Skeletal muscle satellite cell (primary cell): ENCODE measurements around the gene ABCA8.

Source experiments
- H3K27me3 ChIP-seq: 2 replicates; pipeline ENCODE4 v1.7.0; 2013; ENCODE audit warnings: low read length; ENCODE audit not compliant: control insufficient read depth, insufficient read depth
- H3K36me3 ChIP-seq: 2 replicates; pipeline ENCODE4 v1.7.0; 2013; ENCODE audit warnings: mild to moderate bottlenecking, control low read depth, low read length; ENCODE audit not compliant: insufficient read depth
- H3K4me1 ChIP-seq: 2 replicates; pipeline ENCODE4 v1.7.0; 2013; ENCODE audit warnings: low read length; ENCODE audit not compliant: control insufficient read depth, insufficient read depth
- H3K4me2 ChIP-seq: 2 replicates; pipeline ENCODE4 v1.7.0; 2013; ENCODE audit warnings: mild to moderate bottlenecking, low read length
- H3K4me3 ChIP-seq: 2 replicates; pipeline ENCODE4 v1.7.0; 2013; ENCODE audit warnings: low read length
- H3K9ac ChIP-seq: 2 replicates; pipeline ENCODE4 v1.7.0; 2013; ENCODE audit warnings: mild to moderate bottlenecking, low read depth, low read length, moderate library complexity
- H3K9me3 ChIP-seq: replicated peaks from 2 replicates; pipeline ENCODE4 v1.7.0; 2013; ENCODE audit warnings: mild to moderate bottlenecking, control low read depth, low read length

The ABCA8 gene

GRCh38 chr17:68892658-68893057, 62.5 kb downstream of the ABCA8 start:
- H3K9me3 ChIP-seq = no peaks in the 10 kb centered on the region
- H3K4me2 ChIP-seq = no peak overlapping the region
- H3K27me3 ChIP-seq = no peaks in the 10 kb centered on the region
- H3K4me1 ChIP-seq = no peaks in the 10 kb centered on the region
- peaks cover 7% of the 10 kb centered on the region for H3K36me3 ChIP-seq
- no peak overlapping the region for H3K4me3 ChIP-seq
- no peak overlapping the region for H3K9ac ChIP-seq

- no peaks in the 10 kb centered on the region for H3K4me1 ChIP-seq
- H3K4me3 ChIP-seq = no peak overlapping the region
- peaks cover 6% of the 10 kb centered on the region for H3K36me3 ChIP-seq
- no peaks in the 10 kb centered on the region for H3K27me3 ChIP-seq
- H3K9ac ChIP-seq = no peak overlapping the region
- no peak overlapping the region for H3K4me2 ChIP-seq
- no peaks in the 10 kb centered on the region for H3K9me3 ChIP-seq
Measured at GRCh38 chr17:68892193-68892592, 63.0 kb downstream of the ABCA8 start.

DNA sequence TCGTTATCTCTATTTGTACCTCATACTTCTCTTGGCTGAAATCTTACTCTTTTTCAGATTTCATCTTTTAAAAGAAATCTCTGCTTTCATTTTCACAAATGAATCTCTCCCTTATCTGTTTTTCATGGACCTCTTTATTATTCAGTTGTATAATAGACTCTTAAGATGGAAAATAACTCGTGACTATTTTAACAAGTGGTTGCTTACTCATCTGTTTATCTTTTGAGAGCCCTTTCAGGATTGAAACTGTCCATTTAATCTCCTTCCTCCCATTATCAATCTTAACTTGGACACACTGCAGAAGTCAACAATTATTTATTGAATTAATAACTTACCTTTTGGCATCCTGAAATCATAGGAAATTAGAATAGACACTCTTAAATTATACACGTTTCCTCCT, 68.8 kb downstream of the ABCA8 start:
- Histone ChIP-seq H3K36me3 (peaks cover 28% of the 10 kb centered on the region), H3K4me1 (no peaks in the 10 kb centered on the region), H3K9me3 (no peaks in the 10 kb centered on the region), H3K4me2 (no peak overlapping the region), H3K27me3 (no peaks in the 10 kb centered on the region), H3K9ac (no peak overlapping the region), H3K4me3 (no peak overlapping the region)

- no peaks in the 10 kb centered on the region for H3K4me1 ChIP-seq
- H3K36me3 ChIP-seq = peaks cover 41% of the 10 kb centered on the region
- H3K9ac ChIP-seq = no peak overlapping the region
- H3K9me3 ChIP-seq = no peaks in the 10 kb centered on the region
- no peak overlapping the region for H3K4me2 ChIP-seq
- no peaks in the 10 kb centered on the region for H3K27me3 ChIP-seq
- no peak overlapping the region for H3K4me3 ChIP-seq
Measured at GRCh38 chr17:68884888-68885287, 70.3 kb downstream of the ABCA8 start.

- Histone ChIP-seq H3K4me2 (no peak overlapping the region), H3K4me3 (no peak overlapping the region), H3K36me3 (peaks cover 67% of the 10 kb centered on the region), H3K27me3 (no peaks in the 10 kb centered on the region), H3K9me3 (no peaks in the 10 kb centered on the region), H3K4me1 (no peaks in the 10 kb centered on the region), H3K9ac (no peak overlapping the region)
Measured at GRCh38 chr17:68878226-68878885, 76.8 kb downstream of the ABCA8 start.

DNA sequence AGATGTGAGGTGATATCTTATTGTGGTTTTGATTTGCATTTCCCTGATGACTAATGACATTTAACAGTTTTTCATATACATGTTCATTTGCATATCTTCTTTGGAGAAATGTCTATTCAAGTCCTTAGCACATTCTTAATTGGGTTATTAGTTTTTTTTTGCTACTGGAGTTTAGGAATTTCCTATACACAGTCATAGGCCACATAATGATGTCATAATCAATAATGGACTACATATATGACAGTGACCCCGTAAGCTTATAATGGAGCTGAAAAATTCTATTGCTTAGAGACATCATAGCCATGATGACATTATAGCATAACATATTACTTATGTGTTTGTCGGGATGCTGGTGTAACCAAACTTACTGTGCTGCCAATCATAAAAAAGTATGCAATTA, 83.7 kb downstream of the ABCA8 start:
- Histone ChIP-seq H3K4me2 (no peak overlapping the region), H3K27me3 (no peaks in the 10 kb centered on the region), H3K9me3 (no peaks in the 10 kb centered on the region), H3K4me1 (no peaks in the 10 kb centered on the region), H3K9ac (no peak overlapping the region), H3K36me3 (peaks cover 28% of the 10 kb centered on the region), H3K4me3 (no peak overlapping the region)

- Histone ChIP-seq H3K4me2 (no peak overlapping the region), H3K27me3 (no peaks in the 10 kb centered on the region), H3K36me3 (peaks cover 26% of the 10 kb centered on the region), H3K4me1 (no peaks in the 10 kb centered on the region), H3K4me3 (no peak overlapping the region), H3K9ac (no peak overlapping the region), H3K9me3 (no peaks in the 10 kb centered on the region)
Measured at GRCh38 chr17:68870976-68871375, 84.2 kb downstream of the ABCA8 start.

DNA sequence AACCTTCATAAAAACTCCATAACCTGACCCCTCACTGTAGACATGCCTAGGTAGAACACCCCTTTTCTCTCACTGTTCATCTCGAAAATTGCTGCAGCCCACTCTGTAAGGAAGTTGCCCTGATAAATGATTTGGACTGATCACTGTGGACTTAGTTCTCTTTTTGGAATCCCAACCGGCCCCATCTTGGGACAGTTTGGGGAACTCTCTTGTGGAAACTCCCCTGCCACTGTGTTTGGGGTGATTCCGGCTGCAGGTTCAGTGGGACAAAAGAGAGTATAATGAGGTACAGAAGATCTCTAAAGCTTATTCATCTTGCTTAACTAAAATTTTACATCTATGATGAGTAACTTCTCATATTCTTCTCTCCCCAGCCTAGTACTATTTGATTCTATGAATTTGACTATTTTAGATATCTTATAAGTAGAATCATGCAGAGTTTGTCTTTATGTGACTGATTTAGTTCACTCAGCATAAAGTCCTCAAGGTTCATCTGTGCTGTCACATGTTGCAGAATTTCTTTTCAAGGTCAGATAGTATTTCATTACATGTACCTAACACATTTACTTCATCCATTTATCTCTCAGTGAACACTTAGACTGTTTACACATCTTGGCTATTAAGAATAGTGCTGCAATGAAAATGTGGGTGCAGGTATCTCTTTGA, 84.9 kb downstream of the ABCA8 start:
- H3K4me1 ChIP-seq = no peaks in the 10 kb centered on the region
- no peaks in the 10 kb centered on the region for H3K9me3 ChIP-seq
- H3K4me2 ChIP-seq = no peak overlapping the region
- no peak overlapping the region for H3K4me3 ChIP-seq
- H3K36me3 ChIP-seq = peaks cover 19% of the 10 kb centered on the region
- H3K9ac ChIP-seq = no peak overlapping the region
- no peaks in the 10 kb centered on the region for H3K27me3 ChIP-seq

GRCh38 chr17:68868708-68869107, 86.5 kb downstream of the ABCA8 start:
- peaks cover 4% of the 10 kb centered on the region for H3K36me3 ChIP-seq
- H3K4me2 ChIP-seq = no peak overlapping the region
- H3K4me1 ChIP-seq = no peaks in the 10 kb centered on the region
- no peak overlapping the region for H3K4me3 ChIP-seq
- H3K9me3 ChIP-seq = no peaks in the 10 kb centered on the region
- H3K27me3 ChIP-seq = no peaks in the 10 kb centered on the region
- no peak overlapping the region for H3K9ac ChIP-seq

- H3K36me3 ChIP-seq = no peaks in the 10 kb centered on the region
- H3K9ac ChIP-seq = no peak overlapping the region
- no peaks in the 10 kb centered on the region for H3K27me3 ChIP-seq
- H3K9me3 ChIP-seq = no peaks in the 10 kb centered on the region
- no peak overlapping the region for H3K4me2 ChIP-seq
- no peak overlapping the region for H3K4me3 ChIP-seq
- H3K4me1 ChIP-seq = no peaks in the 10 kb centered on the region
Measured at GRCh38 chr17:68867759-68868516, 87.3 kb downstream of the ABCA8 start.

DNA sequence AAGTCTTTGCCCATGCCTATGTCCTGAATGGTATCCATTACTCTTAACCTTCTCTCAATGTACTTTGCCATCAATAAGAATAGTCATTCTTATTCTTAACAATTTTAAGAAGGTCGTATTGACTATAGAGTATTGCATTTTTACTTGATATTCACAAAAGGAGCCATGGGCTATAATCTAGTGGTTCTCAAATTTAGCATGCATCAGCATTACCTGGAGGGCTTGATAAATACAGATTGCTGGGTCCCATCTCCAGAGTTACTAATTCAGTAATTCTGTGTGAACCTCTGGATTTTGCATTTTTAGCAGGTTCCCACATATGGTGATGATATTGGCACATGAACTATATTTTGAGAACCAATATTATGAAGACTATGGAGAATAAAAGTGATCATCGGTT, 89.6 kb downstream of the ABCA8 start:
- Histone ChIP-seq H3K4me1 (no peaks in the 10 kb centered on the region), H3K4me2 (no peak overlapping the region), H3K9ac (no peak overlapping the region), H3K9me3 (no peaks in the 10 kb centered on the region), H3K36me3 (no peaks in the 10 kb centered on the region), H3K27me3 (no peaks in the 10 kb centered on the region), H3K4me3 (no peak overlapping the region)
